ENCODE data around the gene LCE1A.

GRCh38 chr1:152811050-152811449, 16.2 kb upstream of the LCE1A start:
- TF ChIP-seq CTCF (IDR thresholded peaks at IDR 0.05) (no peak), POLR2A (IDR thresholded peaks at IDR 0.05) (no peak), POLR2AphosphoS5 (IDR thresholded peaks at IDR 0.05) (no peak), EP300 (IDR thresholded peaks at IDR 0.05; ENCODE audit: low read depth) (no peak)

Data from transverse colon (tissue), 4 donors.